HCT116 (cell line): ENCODE results near the gene BSPRY.

Experiments
- CEBPB ChIP-seq: IDR thresholded peaks from 2 replicates; pipeline ENCODE4 v1.6.1; 2012; ENCODE audit warnings: low read depth
- EGR1 ChIP-seq: IDR thresholded peaks from 2 replicates; pipeline ENCODE4 v1.6.1; 2012; ENCODE audit warnings: low read depth
- EZH2 ChIP-seq: fragments of 200-600 bp; sonication (generic); IDR thresholded peaks from 2 replicates; pipeline ENCODE4 v1.6.1; 2017; ENCODE audit warnings: antibody characterized with exemption, mixed run types
- EZH2phosphoT487 ChIP-seq: fragments of 200-600 bp; IDR thresholded peaks from 2 replicates; pipeline ENCODE4 v1.6.1; 2018; ENCODE audit warnings: antibody characterized with exemption, borderline replicate concordance
- FOSL1 ChIP-seq: IDR thresholded peaks from 2 replicates; pipeline ENCODE4 v1.6.1; 2012; ENCODE audit warnings: low read depth
- POLR2A ChIP-seq: IDR thresholded peaks from 2 replicates; pipeline ENCODE4 v1.7.0; 2011; ENCODE audit warnings: borderline replicate concordance; ENCODE audit not compliant: insufficient read depth, insufficient read length; ENCODE audit errors: extremely low read depth
- POLR2AphosphoS5 ChIP-seq: IDR thresholded peaks from 2 replicates; pipeline ENCODE4 v1.6.1; 2011; ENCODE audit warnings: mild to moderate bottlenecking, low read depth, low read length, moderate library complexity
- RAD21 ChIP-seq: IDR thresholded peaks from 2 replicates; pipeline ENCODE4 v1.6.1; 2012; ENCODE audit warnings: low read depth, mild to moderate bottlenecking
- SP1 ChIP-seq: IDR thresholded peaks from 2 replicates; pipeline ENCODE4 v1.6.1; 2012; ENCODE audit warnings: low read depth
- TF ChIP-seq, protein P1 (sequence below), 3 experiments: fragments of 200-600 bp in 1 of 3; sonication (generic) in 1 of 3; IDR thresholded peaks in 2 of 3; conservative IDR thresholded peaks in 1 of 3; 2 replicates each; pipeline ENCODE4 v1.5.1; 2012 to 2017; ENCODE audit warnings: low read depth in 2 of 3, low read length in 2 of 3, antibody characterized with exemption in 1 of 3, borderline replicate concordance in 1 of 3, control low read depth in 1 of 3, mild to moderate bottlenecking in 1 of 3, mixed read lengths in 1 of 3, mixed run types in 1 of 3, moderate library complexity in 1 of 3; ENCODE audit not compliant: insufficient read depth in 1 of 3
- TF ChIP-seq, protein P2 (sequence below): IDR thresholded peaks from 2 replicates; pipeline ENCODE4 v1.6.1; 2011; ENCODE audit warnings: mild to moderate bottlenecking, low read length, moderate library complexity; ENCODE audit not compliant: insufficient replicate concordance; ENCODE audit errors: extremely low read depth

DNA sequence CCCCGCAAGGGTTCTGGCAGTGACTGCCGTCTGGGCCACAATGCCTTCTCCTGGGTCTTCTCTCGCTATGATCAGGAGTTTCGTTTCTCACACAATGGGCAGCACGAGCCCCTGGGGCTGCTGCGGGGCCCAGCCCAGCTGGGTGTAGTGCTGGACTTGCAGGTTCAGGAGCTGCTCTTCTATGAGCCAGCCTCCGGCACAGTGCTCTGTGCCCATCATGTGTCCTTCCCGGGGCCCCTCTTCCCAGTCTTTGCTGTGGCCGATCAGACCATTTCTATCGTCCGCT lies 20.5 kb downstream of the BSPRY start:
- TF ChIP-seq, protein P1, sequence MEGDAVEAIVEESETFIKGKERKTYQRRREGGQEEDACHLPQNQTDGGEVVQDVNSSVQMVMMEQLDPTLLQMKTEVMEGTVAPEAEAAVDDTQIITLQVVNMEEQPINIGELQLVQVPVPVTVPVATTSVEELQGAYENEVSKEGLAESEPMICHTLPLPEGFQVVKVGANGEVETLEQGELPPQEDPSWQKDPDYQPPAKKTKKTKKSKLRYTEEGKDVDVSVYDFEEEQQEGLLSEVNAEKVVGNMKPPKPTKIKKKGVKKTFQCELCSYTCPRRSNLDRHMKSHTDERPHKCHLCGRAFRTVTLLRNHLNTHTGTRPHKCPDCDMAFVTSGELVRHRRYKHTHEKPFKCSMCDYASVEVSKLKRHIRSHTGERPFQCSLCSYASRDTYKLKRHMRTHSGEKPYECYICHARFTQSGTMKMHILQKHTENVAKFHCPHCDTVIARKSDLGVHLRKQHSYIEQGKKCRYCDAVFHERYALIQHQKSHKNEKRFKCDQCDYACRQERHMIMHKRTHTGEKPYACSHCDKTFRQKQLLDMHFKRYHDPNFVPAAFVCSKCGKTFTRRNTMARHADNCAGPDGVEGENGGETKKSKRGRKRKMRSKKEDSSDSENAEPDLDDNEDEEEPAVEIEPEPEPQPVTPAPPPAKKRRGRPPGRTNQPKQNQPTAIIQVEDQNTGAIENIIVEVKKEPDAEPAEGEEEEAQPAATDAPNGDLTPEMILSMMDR (IDR thresholded peaks at IDR 0.05 in 2 of 3, conservative IDR thresholded peaks at IDR 0.05 in 1 of 3; ENCODE audit: borderline replicate concordance in 1 of 3, insufficient read depth in 1 of 3, low read depth in 2 of 3, low read length in 2 of 3), result no peak
- no peak for TF ChIP-seq FOSL1
- no peak for TF ChIP-seq EZH2
- no peak for TF ChIP-seq EZH2phosphoT487
- TF ChIP-seq RAD21, result no peak
- no peak for TF ChIP-seq POLR2AphosphoS5
- TF ChIP-seq POLR2A, result no peak
- no peak for TF ChIP-seq EGR1
- TF ChIP-seq, protein P2, sequence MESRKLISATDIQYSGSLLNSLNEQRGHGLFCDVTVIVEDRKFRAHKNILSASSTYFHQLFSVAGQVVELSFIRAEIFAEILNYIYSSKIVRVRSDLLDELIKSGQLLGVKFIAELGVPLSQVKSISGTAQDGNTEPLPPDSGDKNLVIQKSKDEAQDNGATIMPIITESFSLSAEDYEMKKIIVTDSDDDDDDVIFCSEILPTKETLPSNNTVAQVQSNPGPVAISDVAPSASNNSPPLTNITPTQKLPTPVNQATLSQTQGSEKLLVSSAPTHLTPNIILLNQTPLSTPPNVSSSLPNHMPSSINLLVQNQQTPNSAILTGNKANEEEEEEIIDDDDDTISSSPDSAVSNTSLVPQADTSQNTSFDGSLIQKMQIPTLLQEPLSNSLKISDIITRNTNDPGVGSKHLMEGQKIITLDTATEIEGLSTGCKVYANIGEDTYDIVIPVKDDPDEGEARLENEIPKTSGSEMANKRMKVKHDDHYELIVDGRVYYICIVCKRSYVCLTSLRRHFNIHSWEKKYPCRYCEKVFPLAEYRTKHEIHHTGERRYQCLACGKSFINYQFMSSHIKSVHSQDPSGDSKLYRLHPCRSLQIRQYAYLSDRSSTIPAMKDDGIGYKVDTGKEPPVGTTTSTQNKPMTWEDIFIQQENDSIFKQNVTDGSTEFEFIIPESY, result no peak
- no peak for TF ChIP-seq SP1
- no peak for TF ChIP-seq CEBPB
